A673 (cell line): ENCODE data around the gene NMT1.

Source experiments
- CTCF ChIP-seq: fragments of 300-800, 200-600 bp; sonication (generic); conservative IDR thresholded peaks from 2 replicates; pipeline ENCODE4 v1.5.1; 2017; ENCODE audit warnings: low read depth, mild to moderate bottlenecking, antibody characterized with exemption, low read length, moderate library complexity, mixed read lengths
- EZH2 ChIP-seq: fragments of 200-600 bp; sonication (generic); IDR thresholded peaks from 2 replicates; pipeline ENCODE4 v1.6.1; 2017; ENCODE audit warnings: borderline replicate concordance, low read depth, mild to moderate bottlenecking, mixed read lengths, antibody characterized with exemption, low read length; ENCODE audit not compliant: poor library complexity, severe bottlenecking

- TF ChIP-seq CTCF (no peak), EZH2 (no peak)
These were observed 25.3 kb upstream of the NMT1 start for GRCh38 chr17:45035848-45036247.
